SH-SY5Y (cell line): ENCODE results near the gene LRBA.

Experiments used
- GATA2 ChIP-seq: IDR thresholded peaks from 2 replicates; pipeline ENCODE4 v1.6.1; 2011; ENCODE audit warnings: mild to moderate bottlenecking, low read depth, low read length
- GATA3 ChIP-seq: IDR thresholded peaks from 2 replicates; pipeline ENCODE4 v1.6.1; 2011; ENCODE audit warnings: low read depth, mild to moderate bottlenecking, low read length, moderate library complexity

Gene LRBA

GRCh38 chr4:150297861-150298474 lies 717.1 kb downstream of the LRBA start:
- TF ChIP-seq GATA2 (no peak), GATA3 (no peak)

DNA sequence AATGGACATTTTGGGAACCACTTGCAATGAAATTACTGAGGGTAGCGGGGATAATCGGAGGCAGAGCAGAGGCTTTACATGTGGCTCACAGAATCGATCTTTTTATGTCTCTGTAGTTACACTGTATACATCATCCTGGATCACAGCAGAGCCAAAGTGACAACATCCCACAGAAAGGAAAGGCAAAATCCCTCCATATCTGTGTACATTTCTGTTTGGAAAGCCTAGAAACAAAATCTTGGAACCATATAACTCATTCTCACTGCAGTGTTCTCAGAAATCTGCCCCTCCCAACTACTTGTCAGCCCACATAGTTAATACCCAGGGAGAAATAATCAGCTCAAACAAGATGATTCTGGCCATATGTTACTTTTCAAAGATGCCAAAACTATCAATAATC lies 725.2 kb downstream of the LRBA start:
- TF ChIP-seq GATA2 = no peak
- TF ChIP-seq GATA3 = no peak

DNA sequence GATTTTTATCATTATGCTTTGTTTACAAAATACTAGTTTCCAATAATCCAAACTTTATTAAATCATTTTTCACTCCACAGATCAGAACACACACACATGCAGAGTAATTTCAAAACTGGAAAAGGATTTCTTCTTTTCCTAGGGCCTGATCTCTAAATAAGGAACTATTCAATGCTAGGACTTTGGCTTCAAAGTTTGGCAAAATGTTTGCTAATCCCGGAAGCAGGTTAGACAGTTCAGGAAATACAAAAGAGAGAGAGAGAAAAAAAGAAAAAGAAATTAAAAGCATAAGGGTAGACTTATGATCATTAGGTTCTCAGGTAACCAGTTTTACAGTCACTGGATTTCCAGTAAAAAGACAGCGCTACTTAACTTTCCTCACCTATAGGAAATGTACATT lies 725.9 kb downstream of the LRBA start:
- no peak for TF ChIP-seq GATA2
- TF ChIP-seq GATA3 = no peak

GRCh38 chr4:150286656-150287055 lies 728.4 kb downstream of the LRBA start:
- TF ChIP-seq GATA3 (no peak), GATA2 (no peak)

GRCh38 chr4:150283689-150284088 lies 731.4 kb downstream of the LRBA start:
- TF ChIP-seq GATA3 (no peak), GATA2 (no peak)

DNA sequence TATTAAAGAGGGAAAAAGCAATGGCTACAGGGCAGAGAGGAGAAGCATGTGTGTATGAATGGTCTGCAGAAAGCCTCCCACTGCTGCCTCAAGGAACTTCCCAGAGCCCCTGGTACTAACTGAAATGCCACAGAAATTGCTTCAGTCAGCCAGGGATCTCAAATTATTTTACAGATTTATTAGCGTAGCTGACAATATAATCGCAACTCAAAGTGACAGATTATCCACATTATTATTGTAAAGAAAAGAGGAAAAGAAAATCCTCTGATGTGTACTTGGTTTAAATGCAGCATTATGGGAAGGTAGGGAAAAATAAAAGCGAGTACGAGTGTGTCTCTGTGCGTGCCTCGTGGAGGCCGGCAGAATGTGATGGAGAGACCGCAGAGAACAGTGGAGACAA lies 734.1 kb downstream of the LRBA start:
- TF ChIP-seq GATA2 = no peak
- no peak for TF ChIP-seq GATA3

GRCh38 chr4:150280081-150280895 lies 734.8 kb downstream of the LRBA start:
- no peak for TF ChIP-seq GATA3
- no peak for TF ChIP-seq GATA2

DNA sequence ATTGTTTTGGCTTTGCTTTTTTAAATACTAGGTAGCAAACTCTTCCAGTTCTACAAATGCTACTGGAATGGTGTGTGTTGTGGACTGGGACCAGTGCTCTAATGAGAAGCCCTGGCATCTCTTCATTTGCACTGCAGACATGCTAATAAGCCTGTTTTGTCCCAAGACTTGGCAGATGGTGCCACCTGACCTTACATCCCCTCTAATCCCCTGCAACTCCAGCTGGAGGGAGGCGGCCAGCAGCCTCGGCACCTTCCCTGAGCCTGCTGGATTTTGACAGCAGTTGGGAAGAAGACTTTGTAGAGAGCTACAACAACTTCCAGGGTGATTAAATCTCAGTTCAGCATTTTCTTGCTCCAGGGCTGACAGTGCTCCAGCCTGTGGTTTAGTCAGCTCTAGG lies 736.9 kb downstream of the LRBA start:
- TF ChIP-seq GATA3 = no peak
- TF ChIP-seq GATA2 = no peak

DNA sequence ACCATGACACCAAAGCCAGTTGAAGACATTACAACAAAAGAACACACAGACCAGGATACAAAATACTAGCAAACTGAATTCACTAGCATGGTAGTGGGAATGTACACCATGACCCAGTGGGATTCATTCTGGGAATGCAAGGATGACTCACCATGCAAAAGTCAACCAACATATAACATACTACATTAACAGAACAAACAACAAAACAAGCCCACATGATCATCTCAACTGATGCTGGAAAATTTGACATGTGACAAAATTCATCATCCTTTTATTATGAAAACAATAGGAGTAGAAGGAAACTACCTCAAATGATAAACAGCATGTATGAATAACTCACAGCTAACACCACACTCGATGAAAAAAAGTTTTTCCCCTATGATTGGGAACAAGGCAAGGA lies 746.6 kb downstream of the LRBA start:
- TF ChIP-seq GATA2 (no peak), GATA3 (no peak)

GRCh38 chr4:150265806-150266205 lies 749.3 kb downstream of the LRBA start:
- TF ChIP-seq GATA3 = no peak
- TF ChIP-seq GATA2 = no peak

GRCh38 chr4:150264595-150265161 lies 750.4 kb downstream of the LRBA start:
- TF ChIP-seq GATA3 (no peak), GATA2 (no peak)

DNA sequence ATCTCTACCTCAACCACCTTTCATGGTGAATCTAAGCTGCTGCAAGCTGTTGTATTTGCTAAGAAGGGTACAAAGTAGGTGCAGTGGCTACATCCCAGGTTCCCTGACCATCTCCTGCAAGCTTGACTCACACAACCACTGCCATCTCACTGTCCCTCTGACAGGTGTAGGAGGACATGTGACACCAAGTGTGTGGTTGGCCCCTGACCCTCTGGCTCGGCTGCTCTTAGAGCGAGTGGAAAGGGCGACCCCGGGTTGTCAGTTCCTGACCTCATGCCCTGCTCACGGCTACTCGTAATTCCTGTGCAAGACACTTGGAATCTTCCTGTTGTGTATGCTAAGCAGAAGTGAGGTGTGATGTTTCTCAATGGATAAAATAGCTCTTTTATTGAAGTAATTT lies 752.5 kb downstream of the LRBA start:
- no peak for TF ChIP-seq GATA3
- TF ChIP-seq GATA2 = no peak

- TF ChIP-seq GATA3 (no peak), GATA2 (no peak)
These were observed 753.5 kb downstream of the LRBA start for GRCh38 chr4:150261571-150261970.

DNA sequence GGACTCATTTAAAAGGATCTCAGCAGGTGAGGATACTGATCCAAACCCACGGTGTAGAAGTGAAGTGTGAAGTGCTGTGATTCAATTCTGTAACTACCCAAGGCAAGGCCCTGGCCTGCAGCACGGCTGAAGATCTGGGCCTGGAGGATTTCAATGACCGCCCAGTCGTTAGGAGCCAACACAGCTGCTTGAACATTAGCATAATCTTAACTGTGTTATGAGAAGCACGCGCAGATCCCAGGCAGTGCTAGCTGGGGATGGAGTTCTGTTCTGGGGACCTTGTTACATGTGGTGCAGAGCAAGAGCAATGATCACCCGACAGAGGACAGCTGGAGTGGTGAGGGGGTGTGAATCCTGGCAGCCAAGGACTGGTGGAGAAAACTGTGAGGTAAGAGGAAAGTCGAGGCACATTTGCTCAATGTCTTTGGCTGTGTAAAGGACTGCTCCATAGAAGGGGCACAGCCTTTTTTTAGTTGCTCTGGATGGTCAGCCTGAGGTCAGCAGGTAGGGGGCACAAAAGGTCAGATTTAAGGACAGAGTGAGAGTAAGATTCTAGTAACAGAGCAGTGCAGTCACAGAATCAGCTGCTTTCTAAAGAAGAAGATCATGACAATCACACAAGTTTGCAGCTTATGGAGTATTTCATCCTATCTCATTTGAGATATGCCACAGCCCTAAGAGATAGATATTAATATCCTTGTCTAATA lies 755.1 kb downstream of the LRBA start:
- TF ChIP-seq GATA2 (no peak), GATA3 (no peak)
